SK-N-SH (cell line): ENCODE data around the gene UBL4B. TPM values are rescaled to one million over a fixed set of nuclear protein-coding genes. Genes with fewer than 3 reads are reported as not detected.

Source experiments
- CTCF ChIA-PET: fragments of 300-600, 350-600 bp; formaldehyde crosslinking; extraction: SDS; loops from one replicate; lab custom pipeline; 2021; lab: Yijun Ruan, JAX
- POLR2A ChIA-PET: fragments of 350-600 bp; sonication (Branson Sonifier 250); formaldehyde crosslinking; extraction: SDS; loops from one replicate; lab custom pipeline; 2020; ENCODE audit warnings: antibody characterized with exemption, inconsistent platforms; lab: Yijun Ruan, JAX
- DNase-seq: peaks from one replicate; pipeline ENCODE4 v3.0.0; 2012
- H2AFZ ChIP-seq: fragments of 200-600 bp; sonication (generic); 2 replicates; pipeline ENCODE4 v1.8.1; 2016; ENCODE audit warnings: antibody characterized with exemption, mild to moderate bottlenecking, low read depth
- H3F3A ChIP-seq: fragments of 200-600 bp; sonication (generic); replicated peaks from 2 replicates; pipeline ENCODE3; 2016; ENCODE audit warnings: antibody characterized with exemption, mild to moderate bottlenecking; ENCODE audit not compliant: insufficient read depth
- H3K27ac ChIP-seq, 2 experiments: fragments of 200-500 bp in 1 of 2; fragments of 200-600 bp in 1 of 2; sonication (Bioruptor generic) in 1 of 2; sonication (generic), shearing (Covaris generic) in 1 of 2; 2 replicates each; pipeline versions ENCODE4 v1.5.1 to v1.6.1; 2014 to 2016; ENCODE audit warnings: low read depth in 2 of 2, inconsistent platforms in 1 of 2, low read length in 1 of 2, mild to moderate bottlenecking in 1 of 2, mixed read lengths in 1 of 2
- H3K27me3 ChIP-seq: fragments of 200-600 bp; sonication (generic), shearing (Covaris generic); 2 replicates; pipeline ENCODE4 v1.6.1; 2016; ENCODE audit warnings: mixed run types; ENCODE audit not compliant: insufficient read depth
- H3K36me3 ChIP-seq, 2 experiments: fragments of 200-500 bp in 1 of 2; fragments of 200-600 bp in 1 of 2; sonication (Bioruptor generic) in 1 of 2; sonication (generic) in 1 of 2; replicated peaks in 1 of 2; 2 replicates each; pipeline versions ENCODE3 to v1.5.1; 2014 to 2016; ENCODE audit warnings: low read length in 1 of 2, mild to moderate bottlenecking in 1 of 2; ENCODE audit not compliant: insufficient read depth in 2 of 2, control insufficient read depth in 1 of 2
- H3K4me1 ChIP-seq, 2 experiments: fragments of 200-500 bp in 1 of 2; fragments of 200-600 bp in 1 of 2; sonication (Bioruptor generic) in 1 of 2; sonication (generic), shearing (Covaris generic) in 1 of 2; 2 replicates each; pipeline versions ENCODE4 v1.5.1 to v1.6.1; 2014 to 2016; ENCODE audit warnings: low read depth in 1 of 2, low read length in 1 of 2, mixed run types in 1 of 2; ENCODE audit not compliant: insufficient read depth in 2 of 2, control insufficient read depth in 1 of 2
- H3K4me2 ChIP-seq: fragments of 200-600 bp; sonication (generic), shearing (Covaris generic); 2 replicates; pipeline ENCODE4 v1.6.1; 2017; ENCODE audit warnings: mixed run types
- H3K4me3 ChIP-seq, 2 experiments: fragments of 200-500 bp in 1 of 2; fragments of 200-600 bp in 1 of 2; sonication (Bioruptor generic) in 1 of 2; sonication (generic), shearing (Covaris generic) in 1 of 2; 2 replicates each; pipeline versions ENCODE4 v1.5.1 to v1.8.1; 2014 to 2016; ENCODE audit warnings: low read depth in 2 of 2, inconsistent platforms in 1 of 2, low read length in 1 of 2, mild to moderate bottlenecking in 1 of 2, mixed read lengths in 1 of 2, moderate library complexity in 1 of 2
- H3K79me2 ChIP-seq: fragments of 200-600 bp; sonication (generic); 2 replicates; pipeline ENCODE4 v1.8.1; 2017; ENCODE audit warnings: mild to moderate bottlenecking; ENCODE audit not compliant: insufficient read depth
- H3K9ac ChIP-seq: fragments of 200-600 bp; sonication (generic); 2 replicates; pipeline ENCODE4 v1.6.1; 2017; ENCODE audit warnings: mixed run types
- H3K9me2 ChIP-seq: fragments of 200-600 bp; sonication (generic); 2 replicates; pipeline ENCODE4 v1.6.1; 2017; ENCODE audit warnings: mixed run types
- H3K9me3 ChIP-seq: fragments of 200-600 bp; sonication (generic); 2 replicates; pipeline ENCODE4 v1.6.1; 2017; ENCODE audit warnings: mixed run types, mild to moderate bottlenecking, moderate library complexity
- H4K20me1 ChIP-seq: fragments of 200-600 bp; sonication (generic); 2 replicates; pipeline ENCODE4 v1.6.1; 2017; ENCODE audit warnings: mild to moderate bottlenecking, mixed run types; ENCODE audit not compliant: insufficient read depth
- CHD2 ChIP-seq: fragments of 150-350 bp; IDR thresholded peaks from 2 replicates; pipeline ENCODE4 v1.6.1; 2018; ENCODE audit warnings: low read length; ENCODE audit not compliant: partially characterized antibody
- CTCF ChIP-seq: fragments of 200-600 bp; sonication (generic); IDR thresholded peaks from 2 replicates; pipeline ENCODE4 v1.6.1; 2017; ENCODE audit warnings: antibody characterized with exemption, mild to moderate bottlenecking, moderate library complexity
- FOXJ3 ChIP-seq: sonication (generic); formaldehyde crosslinking; IDR thresholded peaks from 2 replicates; pipeline ENCODE4 v1.5.1; 2020; ENCODE audit warnings: mild to moderate bottlenecking, missing genetic modification reagents
- MEF2A ChIP-seq: IDR thresholded peaks from 2 replicates; pipeline ENCODE4 v1.4.0; 2012; ENCODE audit warnings: low read depth, borderline replicate concordance
- MXI1 ChIP-seq: IDR thresholded peaks from 2 replicates; pipeline ENCODE4 v1.6.1; 2012; ENCODE audit warnings: mild to moderate bottlenecking, low read depth, low read length, improper control_type of control experiment
- NFIC ChIP-seq: IDR thresholded peaks from 2 replicates; pipeline ENCODE4 v1.4.0; 2012; ENCODE audit warnings: borderline replicate concordance
- NRF1 ChIP-seq: IDR thresholded peaks from 2 replicates; pipeline ENCODE4 v1.6.1; 2012; ENCODE audit warnings: low read depth, mild to moderate bottlenecking, low read length
- PBX3 ChIP-seq: IDR thresholded peaks from 2 replicates; pipeline ENCODE4; 2012
- RAD21 ChIP-seq: IDR thresholded peaks from 2 replicates; pipeline ENCODE4 v1.6.1; 2012; ENCODE audit warnings: mild to moderate bottlenecking, low read length
- RCOR1 ChIP-seq: fragments of 150-350 bp; IDR thresholded peaks from 2 replicates; pipeline ENCODE4 v1.6.1; 2017; ENCODE audit warnings: antibody characterized with exemption, low read length
- REST ChIP-seq: IDR thresholded peaks from 2 replicates; pipeline ENCODE4 v1.6.1; 2012; ENCODE audit warnings: mild to moderate bottlenecking, low read depth, low read length, moderate library complexity
- SIN3A ChIP-seq: IDR thresholded peaks from 2 replicates; pipeline ENCODE4 v1.6.1; 2012; ENCODE audit warnings: low read depth, mild to moderate bottlenecking, low read length, moderate library complexity, borderline replicate concordance
- SMC3 ChIP-seq: IDR thresholded peaks from 2 replicates; pipeline ENCODE4 v1.6.1; 2012; ENCODE audit warnings: low read depth, low read length, improper control_type of control experiment
- TAF1 ChIP-seq: IDR thresholded peaks from 2 replicates; pipeline ENCODE4 v1.6.1; 2012; ENCODE audit warnings: low read depth, mild to moderate bottlenecking, low read length, moderate library complexity, borderline replicate concordance
- USF2 ChIP-seq: fragments of 150-350 bp; IDR thresholded peaks from 2 replicates; pipeline ENCODE4 v1.6.1; 2017; ENCODE audit warnings: antibody characterized with exemption, low read length, low read depth, borderline replicate concordance
- ZBTB33 ChIP-seq: IDR thresholded peaks from 2 replicates; pipeline ENCODE4 v1.4.0; 2012; ENCODE audit warnings: low read depth, borderline replicate concordance
- WGBS: methylation state at CpG from one replicate; pipeline ENCODE4 v1.1.6; 2017; ENCODE audit warnings: low lambda C conversion rate; 5-methylcytosine and 5-hydroxymethylcytosine counted together
- polyA plus RNA-seq, 3 experiments: library from polyadenylated mRNA; depleted of rRNA; stranded (reverse); fragments of >200 nt; gene quantifications; 2 replicates each; pipeline ENCODE4 v1.2.3, GENCODE V29; 2012

The UBL4B gene
- polyA plus RNA-seq, 1 of the 3 experiments (the other 2 are of a cell fraction): not detected

GRCh38 chr1:110082477-110082876 is 29.8 kb upstream of the UBL4B start:
- H4K20me1 ChIP-seq: no peaks in the 10 kb centered on the region
- H2AFZ ChIP-seq: no peak overlapping the region
- 80% methylated on average over 4 of the region's 5 CpGs for WGBS
- TF ChIP-seq NFIC (no peak), RAD21 (no peak), RCOR1 (no peak), ZBTB33 (no peak), USF2 (no peak), NRF1 (no peak), FOXJ3 (CRISPR knock-in tag) (no peak), CTCF (no peak), MEF2A (no peak)
- TF ChIP-seq, all 33 proteins: peak for 0
- no peak overlapping the region for H3K4me3 ChIP-seq
- no peaks in the 10 kb centered on the region for H3K79me2 ChIP-seq
- H3K9me3 ChIP-seq: no peaks in the 10 kb centered on the region
- no peaks in the 10 kb centered on the region for H3K36me3 ChIP-seq
- H3K27ac ChIP-seq: no peak overlapping the region
- ChIA-PET POLR2A (no interaction called here), CTCF (interaction anchor here (1.0 to 51.7 kb wide), 3 partner anchors 21 to 230 kb away, joined by 6 to 1768 read pairs (median 7); partner anchors contain the start of gene STRIP1)
- no peak overlapping the region for H3K4me2 ChIP-seq
- peaks cover 0 to 19% of the 10 kb centered on the region in 2 experiments; a peak in 1 of 4 replicates for H3K4me1 ChIP-seq
- H3K9me2 ChIP-seq: no peaks in the 10 kb centered on the region
- no peak for DNase-seq
- H3K9ac ChIP-seq: no peak overlapping the region
- no peaks in the 10 kb centered on the region for H3K27me3 ChIP-seq
- H3F3A ChIP-seq: no peaks in the 10 kb centered on the region

GRCh38 chr1:110083061-110083865 is 29.0 kb upstream of the UBL4B start:
- H3K4me1 ChIP-seq: peaks cover 0 to 26% of the 10 kb centered on the region in 2 experiments; a peak in 1 of 4 replicates
- H2AFZ ChIP-seq: no peak overlapping the region
- ChIA-PET POLR2A (no interaction called here), CTCF (interaction anchor here (1.3 to 51.7 kb wide), 3 partner anchors 24 to 230 kb away, joined by 6 to 1768 read pairs (median 7); partner anchors contain the start of gene STRIP1)
- H3F3A ChIP-seq: no peaks in the 10 kb centered on the region
- H3K4me2 ChIP-seq: no peak overlapping the region
- WGBS: 85% methylated on average over 13 of the region's 15 CpGs
- no peaks in the 10 kb centered on the region for H3K36me3 ChIP-seq
- no peaks in the 10 kb centered on the region for H4K20me1 ChIP-seq
- H3K9me2 ChIP-seq: no peaks in the 10 kb centered on the region
- no peaks in the 10 kb centered on the region for H3K79me2 ChIP-seq
- H3K9me3 ChIP-seq: no peaks in the 10 kb centered on the region
- no peak for DNase-seq
- no peaks in the 10 kb centered on the region for H3K27me3 ChIP-seq
- H3K4me3 ChIP-seq: no peak overlapping the region
- no peak overlapping the region for H3K9ac ChIP-seq
- H3K27ac ChIP-seq: no peak overlapping the region
- TF ChIP-seq RCOR1: no peak
- TF ChIP-seq SMC3: no peak
- no peak for TF ChIP-seq PBX3
- TF ChIP-seq MXI1: no peak
- no peak for TF ChIP-seq REST
- no peak for TF ChIP-seq TAF1
- no peak for TF ChIP-seq CHD2
- no peak for TF ChIP-seq NFIC
- no peak for TF ChIP-seq SIN3A
